ENCODE results near the gene HAUS7. TPM values are rescaled to one million over a fixed set of nuclear protein-coding genes. Genes with fewer than 3 reads are reported as not detected.

The HAUS7 gene
- total RNA-seq, 2 donors from 2014 or later = 18.1 to 35.7 TPM

DNA sequence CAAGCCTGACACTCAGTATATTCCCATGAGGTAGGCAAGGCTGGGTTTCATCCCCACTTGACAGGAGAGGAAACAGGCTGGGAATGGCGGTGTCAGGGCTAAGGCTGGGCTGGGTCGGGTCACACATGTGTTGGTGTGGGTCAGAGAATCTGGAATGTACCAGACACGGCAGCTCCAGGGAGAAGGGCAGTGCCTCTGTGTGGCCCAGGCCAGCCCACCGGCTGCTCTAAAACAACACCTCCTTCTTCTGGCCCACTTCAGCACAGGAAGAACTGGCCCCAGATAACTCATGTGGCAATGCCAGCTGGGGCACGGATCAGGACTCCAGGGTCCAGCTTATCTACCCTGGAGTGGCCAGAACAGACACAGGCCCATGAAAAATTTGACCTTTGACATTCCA lies 6.3 kb downstream of the HAUS7 start:
- Histone ChIP-seq H3K36me3 (no peaks in the 10 kb centered on the region), H3K9me3 (no peaks in the 10 kb centered on the region), H3K27ac (no peak overlapping the region), H3K4me1 (replicated peaks) (no peaks in the 10 kb centered on the region), H3K27me3 (replicated peaks; ENCODE audit: insufficient read depth) (no peaks in the 10 kb centered on the region), H3K4me3 (no peak overlapping the region)
- 85% methylated on average over 2 of the region's 5 CpGs for WGBS
- TF ChIP-seq POLR2A (IDR thresholded peaks at IDR 0.05) (no peak), CTCF (IDR thresholded peaks at IDR 0.05) (no peak), POLR2AphosphoS5 (IDR thresholded peaks at IDR 0.05) (no peak)
- intact Hi-C loops (cut with DNase I) = no loop called here
- no peak for DNase-seq (ENCODE audit: low spot score)

DNA sequence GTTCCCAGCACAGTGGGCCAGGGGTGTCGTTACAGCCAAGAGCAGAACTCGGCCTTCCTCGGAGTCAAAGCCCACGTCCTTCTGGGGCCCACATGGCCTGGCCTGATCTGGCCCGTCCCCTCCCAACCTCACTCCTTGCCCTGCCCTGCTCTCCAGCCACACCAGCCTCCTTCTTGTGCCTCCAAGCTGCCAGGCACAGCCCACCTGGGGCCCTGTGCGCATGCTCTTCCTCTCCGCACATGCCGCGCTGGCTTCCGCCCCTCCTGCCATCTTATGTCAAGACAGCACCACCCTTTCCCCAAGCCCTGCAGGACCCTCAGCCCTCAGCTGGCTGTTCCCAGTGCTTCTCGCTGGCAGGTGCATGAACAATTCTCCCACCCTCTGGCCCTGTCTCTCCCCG lies 6.8 kb downstream of the HAUS7 start:
- Histone ChIP-seq H3K27me3 (replicated peaks; ENCODE audit: insufficient read depth) (no peaks in the 10 kb centered on the region), H3K27ac (no peak overlapping the region)
- intact Hi-C loops (cut with DNase I) = no loop called here

DNA sequence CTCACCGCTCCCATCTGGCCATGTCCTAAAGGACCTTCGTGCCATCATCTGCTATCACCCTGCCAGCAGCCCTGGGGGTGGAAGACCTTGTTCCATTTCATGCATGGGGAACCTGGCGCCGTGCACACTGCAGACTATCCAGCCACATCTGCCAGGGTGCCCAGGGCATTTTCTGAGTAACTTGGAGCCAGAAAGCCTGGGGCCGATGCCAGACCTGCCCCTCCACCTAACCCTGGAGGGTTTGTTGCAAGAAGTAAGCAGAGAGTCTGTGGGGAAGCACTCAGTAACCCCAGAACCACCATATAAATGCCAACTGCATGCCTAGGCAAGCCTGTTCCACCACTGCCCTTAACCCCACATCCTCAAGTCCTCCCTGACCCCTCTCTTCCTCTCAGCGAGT lies 7.3 kb downstream of the HAUS7 start:
- intact Hi-C loops (cut with DNase I) = no loop called here
- Histone ChIP-seq H3K4me3 (no peak overlapping the region), H3K36me3 (no peaks in the 10 kb centered on the region), H3K27me3 (replicated peaks; ENCODE audit: insufficient read depth) (no peaks in the 10 kb centered on the region), H3K4me1 (replicated peaks) (no peaks in the 10 kb centered on the region), H3K9me3 (no peaks in the 10 kb centered on the region), H3K27ac (no peak overlapping the region)
- 48% methylated on average over 3 of the region's 6 CpGs for WGBS
- no peak for TF ChIP-seq POLR2A (IDR thresholded peaks at IDR 0.05)
- no peak for TF ChIP-seq POLR2AphosphoS5 (IDR thresholded peaks at IDR 0.05)
- TF ChIP-seq CTCF (IDR thresholded peaks at IDR 0.05) = no peak
- no peak for DNase-seq (ENCODE audit: low spot score)

More for the DNA sequence above, 6.8 kb downstream of the HAUS7 start:
- H3K4me3 ChIP-seq = no peak overlapping the region
- TF ChIP-seq CTCF (IDR thresholded peaks at IDR 0.05) (no peak), POLR2A (IDR thresholded peaks at IDR 0.05) (no peak), POLR2AphosphoS5 (IDR thresholded peaks at IDR 0.05) (no peak)
- no peak for DNase-seq (ENCODE audit: low spot score)
- 59% methylated on average over 12 of the region's 12 CpGs for WGBS
- no peaks in the 10 kb centered on the region for H3K36me3 ChIP-seq
- H3K4me1 ChIP-seq (replicated peaks) = no peaks in the 10 kb centered on the region
- no peaks in the 10 kb centered on the region for H3K9me3 ChIP-seq

GRCh38 chrX:153462291-153462690 lies 8.1 kb downstream of the HAUS7 start:
- no peak for TF ChIP-seq CTCF (IDR thresholded peaks at IDR 0.05)
- no peak for TF ChIP-seq POLR2AphosphoS5 (IDR thresholded peaks at IDR 0.05)
- no peak for TF ChIP-seq POLR2A (IDR thresholded peaks at IDR 0.05)
- no peak for DNase-seq (ENCODE audit: low spot score)
- no peak overlapping the region for H3K4me3 ChIP-seq
- WGBS = no CpG with 5 or more reads among the region's 10 CpGs
- no peaks in the 10 kb centered on the region for H3K4me1 ChIP-seq (replicated peaks)
- no peaks in the 10 kb centered on the region for H3K9me3 ChIP-seq
- intact Hi-C loops (cut with DNase I) = no loop called here
- H3K27me3 ChIP-seq (replicated peaks; ENCODE audit: insufficient read depth) = no peaks in the 10 kb centered on the region
- no peaks in the 10 kb centered on the region for H3K36me3 ChIP-seq
- H3K27ac ChIP-seq = no peak overlapping the region

DNA sequence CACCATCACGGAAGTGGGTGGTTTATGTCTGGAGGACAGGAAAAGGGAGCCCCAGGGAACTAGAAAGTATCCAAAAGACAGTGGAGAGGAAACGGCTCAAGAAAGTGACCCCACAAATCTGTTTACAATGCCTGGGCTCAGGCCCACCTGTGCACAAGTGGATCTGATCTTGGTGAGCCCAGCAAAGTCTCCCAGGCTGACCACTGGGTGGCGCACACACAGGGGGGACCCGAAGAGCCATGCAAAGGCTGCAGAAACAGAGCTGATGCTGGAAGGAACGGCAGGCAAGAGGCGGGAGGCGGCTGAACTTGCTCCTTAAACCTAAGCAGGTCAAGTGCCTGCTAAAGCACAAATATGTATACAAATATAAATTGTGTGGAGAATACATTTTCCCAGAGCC lies 9.6 kb downstream of the HAUS7 start:
- intact Hi-C loops (cut with DNase I) = no loop called here
- H3K4me3 ChIP-seq = no peak overlapping the region
- peak in 2 of 4 experiments; percentile 30 to 34 for TF ChIP-seq CTCF (IDR thresholded peaks at IDR 0.05)
- no peak for TF ChIP-seq POLR2AphosphoS5 (IDR thresholded peaks at IDR 0.05)
- no peak for TF ChIP-seq POLR2A (IDR thresholded peaks at IDR 0.05)
- no peaks in the 10 kb centered on the region for H3K9me3 ChIP-seq
- H3K36me3 ChIP-seq = no peaks in the 10 kb centered on the region
- no peaks in the 10 kb centered on the region for H3K27me3 ChIP-seq (replicated peaks; ENCODE audit: insufficient read depth)
- H3K4me1 ChIP-seq (replicated peaks) = no peaks in the 10 kb centered on the region
- 47% methylated on average over 7 of the region's 7 CpGs for WGBS
- no peak overlapping the region for H3K27ac ChIP-seq
- no peak for DNase-seq (ENCODE audit: low spot score)
